Measurements from ENCODE around the gene DMC1. TPM values are rescaled to one million over a fixed set of nuclear protein-coding genes. Genes with fewer than 3 reads are reported as not detected.

DMC1 gene
- total and polyA plus RNA-seq, 2 of the 13 experiments (the other 11 are each of a cell fraction or from before 2014, with no cell fraction given): 0.82 TPM; not detected in 1

- H3K4me3 ChIP-seq (replicated peaks in 1 of 3; ENCODE audit: insufficient read depth in 1 of 3, low read depth in 2 of 3, low read length in 3 of 3): no peak overlapping the region
- no peak overlapping the region for H3K4me2 ChIP-seq (ENCODE audit: low read depth, low read length)
- ChIA-PET POLR2A (interaction anchor here (2.7 to 3.6 kb wide), 2 partner anchors 9 to 11 kb away, joined by 16 to 18 read pairs; no protein-coding TSS in a partner anchor), CTCF (ENCODE audit: low intra/inter-chr PET ratio, low total read pairs) (no interaction called here)
- FAIRE-seq (no peak), ATAC-seq (no peak), DNase-seq (ENCODE audit: low spot score) (no peak)
- no peak overlapping the region for H2AFZ ChIP-seq (ENCODE audit: low read length)
- in situ Hi-C loops (cut with HindIII; ENCODE audit: extremely low pct_ligation_motif_present, low pct_unique_long_range_greater_than_20kb) (no loop called here), intact Hi-C loops (cut with micrococcal nuclease; ENCODE audit: unreplicated experiment) (no loop called here)
- H3K9ac ChIP-seq (ENCODE audit: insufficient read depth, low read depth, low read length): no peak overlapping the region
- H3K27ac ChIP-seq (ENCODE audit: extremely low read length, insufficient read depth, low read length): peak overlapping the region; percentile 34
- WGBS (ENCODE audit: low lambda C conversion rate): 80% methylated on average over 2 of the region's 2 CpGs
- BruUV-seq (replicated peaks): no TSS peak
- no peaks in the 10 kb centered on the region for H3K79me2 ChIP-seq (ENCODE audit: insufficient read depth, low read length)
- H3K9me3 ChIP-seq (ENCODE audit: low read length): no peaks in the 10 kb centered on the region
- H4K20me1 ChIP-seq (ENCODE audit: insufficient read depth, low read length): no peaks in the 10 kb centered on the region
- H3K36me3 ChIP-seq (replicated peaks in 1 of 2; ENCODE audit: control insufficient read depth in 1 of 2, insufficient read depth in 2 of 2, low read length in 2 of 2): peaks cover 34 to 80% of the 10 kb centered on the region in 2 experiments
- H3K27me3 ChIP-seq (ENCODE audit: control insufficient read depth in 1 of 2, insufficient read depth in 2 of 2, low read length in 2 of 2): no peaks in the 10 kb centered on the region
- peaks cover 34% of the 10 kb centered on the region for H3K4me1 ChIP-seq (ENCODE audit: insufficient read depth, low read length)
- TF ChIP-seq FOXC1 (CRISPR knock-in tag; IDR thresholded peaks at IDR 0.05; ENCODE audit: borderline replicate concordance) (no peak), AFF4 (CRISPR knock-in tag; IDR thresholded peaks at IDR 0.05) (no peak), CBX2 (IDR thresholded peaks at IDR 0.05; ENCODE audit: low read depth, low read length) (no peak), CBX2 (CRISPR knock-in tag; IDR thresholded peaks at IDR 0.05; ENCODE audit: low read depth) (no peak), NFE2L2 (IDR thresholded peaks at IDR 0.05; ENCODE audit: low read length) (peak; percentile 43; the same call in 1 of the 2 replicates), SP4 (CRISPR knock-in tag; IDR thresholded peaks at IDR 0.05) (no peak), IRX3 (CRISPR knock-in tag; IDR thresholded peaks at IDR 0.05; ENCODE audit: borderline replicate concordance, low read depth) (no peak), SMYD3 (CRISPR knock-in tag; IDR thresholded peaks at IDR 0.05) (no peak), SNAPC4 (CRISPR knock-in tag; IDR thresholded peaks at IDR 0.05) (no peak), GABPA (IDR thresholded peaks at IDR 0.05; ENCODE audit: low read depth, low read length) (no peak), GABPA (CRISPR knock-in tag; IDR thresholded peaks at IDR 0.05; ENCODE audit: low read depth) (0 out of 2 replicates have a peak, but pooled peaks have one; percentile 9), ZNF772 (CRISPR knock-in tag; IDR thresholded peaks at IDR 0.05) (no peak), KLF9 (CRISPR knock-in tag; IDR thresholded peaks at IDR 0.05; ENCODE audit: low read depth) (no peak), POLR2G (IDR thresholded peaks at IDR 0.05; ENCODE audit: low read depth, low read length) (peak; percentile 52), ZNF484 (CRISPR knock-in tag; IDR thresholded peaks at IDR 0.05; ENCODE audit: borderline replicate concordance, low read depth) (no peak), SMARCC2 (IDR thresholded peaks at IDR 0.05) (no peak), RFXAP (CRISPR knock-in tag; IDR thresholded peaks at IDR 0.05; ENCODE audit: borderline replicate concordance) (no peak), POLR2A (IDR thresholded peaks at IDR 0.05; ENCODE audit: insufficient read depth in 1 of 2, low read depth in 2 of 2, low read length in 2 of 2) (0 out of 4 replicates have a peak, but pooled peaks of 1 of the 2 experiments have one; percentile 16)
Observed at GRCh38 chr22:38490475-38490874, 79.5 kb downstream of the DMC1 start.
